DOHH2 (cell line): ENCODE results near the gene GSTA1.

ENCODE experiments used
- H3F3A ChIP-seq: fragments of 200-600 bp; sonication (generic), shearing (Covaris generic); 2 replicates; pipeline ENCODE4 v1.6.0; 2016; ENCODE audit warnings: antibody characterized with exemption, mild to moderate bottlenecking; ENCODE audit not compliant: control insufficient read depth, insufficient read depth
- H3K27ac ChIP-seq: fragments of 200-600 bp; sonication (generic); 2 replicates; pipeline ENCODE4 v1.5.1; 2014; ENCODE audit warnings: low read depth, mild to moderate bottlenecking, low read length, moderate library complexity
- H3K27me3 ChIP-seq: fragments of 200-600 bp; sonication (generic); 2 replicates; pipeline ENCODE4 v1.6.1; 2014; ENCODE audit warnings: mild to moderate bottlenecking, low read length, mixed read lengths; ENCODE audit not compliant: control insufficient read depth
- H3K36me3 ChIP-seq: fragments of 200-600 bp; sonication (generic); 2 replicates; pipeline ENCODE4 v1.6.1; 2014; ENCODE audit warnings: mild to moderate bottlenecking, low read length, moderate library complexity, mixed read lengths; ENCODE audit not compliant: control insufficient read depth
- H3K4me1 ChIP-seq: fragments of 200-600 bp; sonication (generic); 2 replicates; pipeline ENCODE4 v1.6.1; 2014; ENCODE audit warnings: mild to moderate bottlenecking, low read length, mixed read lengths; ENCODE audit not compliant: control insufficient read depth
- H3K4me2 ChIP-seq: fragments of 200-600 bp; sonication (generic); 2 replicates; pipeline ENCODE4 v1.6.0; 2014; ENCODE audit warnings: mild to moderate bottlenecking, low read length, moderate library complexity
- H3K4me3 ChIP-seq: fragments of 200-600 bp; sonication (generic); 2 replicates; pipeline ENCODE4 v1.5.1; 2014; ENCODE audit warnings: mild to moderate bottlenecking, low read length, mixed read lengths
- H3K79me2 ChIP-seq: fragments of 200-600 bp; sonication (generic); 2 replicates; pipeline ENCODE4 v1.6.1; 2014; ENCODE audit warnings: mild to moderate bottlenecking, low read length, mixed read lengths; ENCODE audit not compliant: control insufficient read depth
- H3K9me2 ChIP-seq: fragments of 200-600 bp; sonication (generic); replicated peaks from 2 replicates; pipeline ENCODE4 v1.6.1; 2014; ENCODE audit warnings: mild to moderate bottlenecking, low read length, mixed read lengths; ENCODE audit not compliant: control insufficient read depth
- H3K9me3 ChIP-seq: fragments of 200-600 bp; sonication (generic); 2 replicates; pipeline ENCODE4 v1.6.1; 2014; ENCODE audit warnings: antibody characterized with exemption, low read length, mixed read lengths; ENCODE audit not compliant: control insufficient read depth, insufficient read depth
- H4K20me1 ChIP-seq: fragments of 200-600 bp; sonication (generic); 2 replicates; pipeline ENCODE4 v1.6.0; 2014; ENCODE audit warnings: low read depth, mild to moderate bottlenecking, antibody characterized with exemption, low read length, moderate library complexity; ENCODE audit not compliant: control insufficient read depth, insufficient read depth
- EZH2phosphoT487 ChIP-seq: fragments of 200-600 bp; sonication (generic); IDR thresholded peaks from 2 replicates; pipeline ENCODE4 v1.6.1; 2017; ENCODE audit warnings: borderline replicate concordance, mild to moderate bottlenecking, antibody characterized with exemption, low read length, moderate library complexity, mixed read lengths
- TF ChIP-seq, protein P1 (sequence below): fragments of 200-600 bp; sonication (generic); IDR thresholded peaks from one replicate; pipeline ENCODE4 v1.5.1; 2014; ENCODE audit warnings: antibody characterized with exemption, mild to moderate bottlenecking, low read depth, low read length; ENCODE audit not compliant: poor library complexity, severe bottlenecking

GSTA1 gene

DNA sequence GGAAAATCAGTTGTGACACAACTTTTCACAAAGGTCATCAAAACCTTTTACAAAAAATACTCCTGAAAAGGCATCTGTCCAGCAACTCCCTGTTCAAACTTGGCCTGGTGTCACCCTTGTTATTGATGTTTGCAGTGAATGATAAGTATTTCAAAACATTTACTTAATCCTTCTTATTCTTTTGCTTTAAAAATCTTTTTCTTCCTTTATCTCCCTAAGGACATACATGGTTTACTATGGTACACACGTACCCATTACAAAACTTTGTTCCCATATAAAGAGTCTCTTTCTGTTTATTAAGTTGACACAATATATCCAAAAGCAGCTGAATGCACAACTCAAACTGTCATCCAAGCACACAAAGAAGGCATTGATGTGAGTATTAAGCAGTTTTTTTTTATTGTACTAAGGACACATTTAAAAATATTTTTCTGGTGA lies 57.8 kb downstream of the GSTA1 start:
- no peak overlapping the region for H3K4me2 ChIP-seq
- no peaks in the 10 kb centered on the region for H3K4me1 ChIP-seq
- no peaks in the 10 kb centered on the region for H3K9me2 ChIP-seq
- H3K9me3 ChIP-seq = no peaks in the 10 kb centered on the region
- H3K4me3 ChIP-seq = no peak overlapping the region
- H3F3A ChIP-seq = no peaks in the 10 kb centered on the region
- no peaks in the 10 kb centered on the region for H3K79me2 ChIP-seq
- no peaks in the 10 kb centered on the region for H4K20me1 ChIP-seq
- no peak for TF ChIP-seq EZH2phosphoT487
- TF ChIP-seq, protein P1, sequence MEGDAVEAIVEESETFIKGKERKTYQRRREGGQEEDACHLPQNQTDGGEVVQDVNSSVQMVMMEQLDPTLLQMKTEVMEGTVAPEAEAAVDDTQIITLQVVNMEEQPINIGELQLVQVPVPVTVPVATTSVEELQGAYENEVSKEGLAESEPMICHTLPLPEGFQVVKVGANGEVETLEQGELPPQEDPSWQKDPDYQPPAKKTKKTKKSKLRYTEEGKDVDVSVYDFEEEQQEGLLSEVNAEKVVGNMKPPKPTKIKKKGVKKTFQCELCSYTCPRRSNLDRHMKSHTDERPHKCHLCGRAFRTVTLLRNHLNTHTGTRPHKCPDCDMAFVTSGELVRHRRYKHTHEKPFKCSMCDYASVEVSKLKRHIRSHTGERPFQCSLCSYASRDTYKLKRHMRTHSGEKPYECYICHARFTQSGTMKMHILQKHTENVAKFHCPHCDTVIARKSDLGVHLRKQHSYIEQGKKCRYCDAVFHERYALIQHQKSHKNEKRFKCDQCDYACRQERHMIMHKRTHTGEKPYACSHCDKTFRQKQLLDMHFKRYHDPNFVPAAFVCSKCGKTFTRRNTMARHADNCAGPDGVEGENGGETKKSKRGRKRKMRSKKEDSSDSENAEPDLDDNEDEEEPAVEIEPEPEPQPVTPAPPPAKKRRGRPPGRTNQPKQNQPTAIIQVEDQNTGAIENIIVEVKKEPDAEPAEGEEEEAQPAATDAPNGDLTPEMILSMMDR = no peak
- 0 out of 2 replicates have a peak, but pooled peaks cover 6% of the 10 kb centered on the region for H3K27me3 ChIP-seq
- H3K36me3 ChIP-seq = no peaks in the 10 kb centered on the region
- H3K27ac ChIP-seq = no peak overlapping the region

GRCh38 chr6:52741872-52742271 lies 61.7 kb downstream of the GSTA1 start:
- Histone ChIP-seq H3F3A (no peaks in the 10 kb centered on the region), H3K36me3 (no peaks in the 10 kb centered on the region), H3K9me2 (no peaks in the 10 kb centered on the region), H3K9me3 (no peaks in the 10 kb centered on the region), H3K79me2 (no peaks in the 10 kb centered on the region), H3K4me2 (no peak overlapping the region), H3K4me3 (no peak overlapping the region), H3K27ac (no peak overlapping the region), H4K20me1 (no peaks in the 10 kb centered on the region), H3K4me1 (no peaks in the 10 kb centered on the region), H3K27me3 (0 out of 2 replicates have a peak, but pooled peaks cover 6% of the 10 kb centered on the region)
- TF ChIP-seq EZH2phosphoT487 = no peak
- TF ChIP-seq, protein P1 = no peak
